Stimulated activated naive CD4-positive, alpha-beta T cell treated with Interleukin-2 at 50 U/mL for 16 hours (primary cell): ENCODE measurements around the gene SEMA3D.
"Not testable (repeated sequence)": the region's sequence is repeated elsewhere in the genome, so short reads cannot be mapped to it uniquely, and the experiment has no call there.

Source experiments
- DNase-seq: peaks from one replicate; lab custom pipeline; 2025; lab: John Stamatoyannopoulos, UW

Gene SEMA3D

GRCh38 chr7:85031475-85031874, 155.4 kb downstream of the SEMA3D start:
- DNase-seq: no peak

GRCh38 chr7:85030893-85031292, 156.0 kb downstream of the SEMA3D start:
- DNase-seq: no peak

DNA sequence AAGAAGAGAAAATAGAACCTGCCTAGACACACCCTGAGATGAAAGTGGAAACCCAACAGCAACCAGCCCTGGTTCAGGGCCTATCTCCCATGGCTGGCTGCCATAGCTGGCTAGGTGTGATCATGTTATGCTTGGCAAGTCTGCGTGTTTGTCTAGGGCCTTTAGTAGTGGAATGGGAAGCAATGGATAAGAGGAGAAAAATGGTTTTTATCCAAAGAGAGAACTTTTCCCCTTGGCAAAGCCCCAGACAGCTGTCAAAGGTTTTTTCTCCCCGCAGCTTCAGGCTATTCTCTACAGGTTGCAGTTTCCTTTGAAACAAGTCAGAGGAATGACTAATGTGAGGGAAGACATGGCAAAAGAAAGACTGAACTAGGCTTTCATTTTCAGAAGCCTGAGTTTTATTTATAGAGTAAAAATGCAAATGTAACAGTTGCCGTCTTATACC, 161.5 kb downstream of the SEMA3D start:
- no peak for DNase-seq

DNA sequence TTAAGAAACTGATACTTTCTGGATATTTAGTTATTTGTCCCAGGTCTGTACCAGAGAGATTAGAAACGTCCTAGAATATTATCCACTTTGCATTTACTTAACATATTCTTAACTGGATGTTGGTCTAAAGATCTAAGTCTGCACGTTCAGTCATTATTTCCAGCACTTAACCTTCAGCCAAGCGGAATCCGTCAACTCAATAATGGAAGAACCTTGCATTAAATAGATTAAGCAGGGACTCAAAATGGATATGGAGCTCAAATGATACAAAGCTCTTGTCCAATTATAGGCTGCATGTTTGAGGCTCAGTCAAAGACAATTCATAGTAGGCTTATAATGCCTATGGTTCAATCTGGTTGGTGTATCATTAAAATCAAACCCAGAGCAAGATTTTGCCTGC, 162.9 kb downstream of the SEMA3D start:
- DNase-seq: no peak

GRCh38 chr7:85023066-85023712, 163.7 kb downstream of the SEMA3D start:
- no peak for DNase-seq

GRCh38 chr7:85022064-85022697, 164.7 kb downstream of the SEMA3D start:
- DNase-seq: no peak

DNA sequence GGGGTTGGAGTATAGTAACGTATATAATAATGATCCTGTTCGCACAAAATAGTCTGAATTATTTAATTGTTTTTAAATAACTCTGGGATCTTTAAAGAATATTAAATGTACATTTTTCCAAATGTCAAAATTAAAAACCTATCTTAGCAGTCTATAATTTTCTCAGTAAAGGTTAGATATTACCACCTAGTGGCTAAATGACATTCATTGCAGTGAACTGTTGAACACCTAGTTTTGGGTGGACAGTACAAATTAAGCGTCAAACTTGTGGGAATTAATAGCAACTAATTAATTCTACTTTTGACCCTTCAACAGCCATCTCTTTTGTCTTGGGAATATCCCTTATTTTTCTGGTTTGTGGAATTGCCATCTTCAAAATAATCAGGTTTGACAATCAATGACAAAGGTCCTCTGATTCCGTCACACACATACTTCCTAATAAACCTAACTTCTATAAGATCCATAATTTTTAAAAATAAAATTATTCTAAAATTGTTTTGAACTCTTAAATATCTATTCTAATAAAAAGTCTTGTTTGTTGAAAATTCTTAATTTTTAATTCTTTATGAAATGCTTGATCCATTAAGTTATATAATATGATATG, 165.7 kb downstream of the SEMA3D start:
- no peak for DNase-seq

DNA sequence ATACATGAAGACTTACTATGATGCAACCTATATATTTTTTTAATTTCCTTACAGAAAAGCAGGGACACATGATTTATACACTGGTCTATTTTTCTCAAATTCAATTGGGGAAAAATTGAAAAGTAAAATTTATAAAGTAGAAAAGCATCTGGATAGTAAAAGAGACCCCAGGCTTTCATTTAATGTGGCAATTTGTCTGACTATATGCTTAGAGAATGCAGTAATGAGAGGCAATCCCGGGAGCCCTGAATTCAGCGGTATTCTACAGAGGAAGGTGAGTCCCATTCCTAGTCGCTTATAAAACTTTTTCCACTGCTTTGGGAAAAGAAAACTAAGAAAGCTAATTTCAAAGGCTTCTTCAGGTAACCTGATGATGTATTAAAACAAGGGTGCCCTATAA, 167.1 kb downstream of the SEMA3D start:
- DNase-seq: no peak

DNA sequence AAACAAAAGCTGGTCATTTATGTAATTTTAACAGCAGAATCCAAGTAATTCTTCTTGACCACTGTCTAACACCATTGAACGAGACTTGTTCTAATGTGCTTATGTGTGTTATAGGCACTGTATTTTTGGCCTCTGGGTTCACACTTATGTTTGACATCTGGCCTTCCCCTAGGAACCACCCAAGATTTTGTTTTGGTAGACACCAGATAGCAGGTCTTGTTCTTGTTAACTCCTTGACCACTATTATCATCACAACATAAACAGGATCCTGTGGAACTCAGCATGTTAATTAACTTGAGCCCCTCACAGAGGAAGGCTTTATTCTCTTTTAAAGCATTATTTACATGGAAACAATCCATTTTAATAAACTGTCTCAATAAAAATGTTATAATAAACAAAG, 167.7 kb downstream of the SEMA3D start:
- no peak for DNase-seq

DNA sequence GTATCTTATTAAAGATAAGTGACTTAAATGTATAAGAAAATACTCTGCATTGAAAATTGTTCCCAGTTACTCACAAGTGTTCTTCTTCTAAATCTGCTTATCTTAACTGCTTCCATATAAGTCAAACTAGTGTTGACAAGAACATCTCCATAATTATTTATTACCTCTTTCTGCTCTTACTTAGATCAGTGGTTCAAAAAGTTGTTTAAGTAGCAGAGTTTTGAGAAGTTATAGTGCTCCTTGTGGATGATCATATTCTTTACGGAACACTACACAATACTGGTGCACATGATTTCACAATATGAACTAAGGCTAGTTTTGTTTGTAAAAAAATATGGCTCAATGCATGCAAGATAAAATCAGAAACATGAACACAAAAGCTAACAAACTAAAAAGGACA, 168.4 kb downstream of the SEMA3D start:
- DNase-seq: no peak

- no peak for DNase-seq
Observed at GRCh38 chr7:85016286-85016685, 170.6 kb downstream of the SEMA3D start.

- DNase-seq: no peak
Observed at GRCh38 chr7:85014936-85015660, 171.8 kb downstream of the SEMA3D start.

- no peak for DNase-seq
Observed at GRCh38 chr7:85011127-85011526, 175.7 kb downstream of the SEMA3D start.

- DNase-seq: no peak
Observed at GRCh38 chr7:85010306-85010705, 176.6 kb downstream of the SEMA3D start.

GRCh38 chr7:85006754-85007153, 180.1 kb downstream of the SEMA3D start:
- DNase-seq: no peak

DNA sequence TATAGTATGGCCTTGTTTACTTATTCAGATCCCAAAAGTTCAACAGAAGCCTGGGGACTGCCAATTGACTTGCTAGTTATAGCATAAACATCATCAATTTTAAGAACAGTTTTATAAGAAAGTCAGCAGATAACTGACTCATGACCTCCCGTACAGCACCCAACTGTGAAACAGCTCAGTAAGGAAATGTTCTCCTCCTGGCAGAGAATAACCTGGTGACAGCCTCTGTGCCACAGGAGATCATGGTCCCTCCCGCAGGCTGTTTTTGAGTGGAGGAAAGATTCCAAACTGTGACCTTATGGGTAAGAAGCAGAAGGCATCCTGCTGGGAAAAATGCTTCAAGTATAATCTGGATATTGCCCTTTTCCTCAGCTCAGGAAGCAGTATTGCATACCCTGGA, 182.5 kb downstream of the SEMA3D start:
- DNase-seq: no peak

GRCh38 chr7:85001495-85002345, 185.1 kb downstream of the SEMA3D start:
- no peak for DNase-seq

DNA sequence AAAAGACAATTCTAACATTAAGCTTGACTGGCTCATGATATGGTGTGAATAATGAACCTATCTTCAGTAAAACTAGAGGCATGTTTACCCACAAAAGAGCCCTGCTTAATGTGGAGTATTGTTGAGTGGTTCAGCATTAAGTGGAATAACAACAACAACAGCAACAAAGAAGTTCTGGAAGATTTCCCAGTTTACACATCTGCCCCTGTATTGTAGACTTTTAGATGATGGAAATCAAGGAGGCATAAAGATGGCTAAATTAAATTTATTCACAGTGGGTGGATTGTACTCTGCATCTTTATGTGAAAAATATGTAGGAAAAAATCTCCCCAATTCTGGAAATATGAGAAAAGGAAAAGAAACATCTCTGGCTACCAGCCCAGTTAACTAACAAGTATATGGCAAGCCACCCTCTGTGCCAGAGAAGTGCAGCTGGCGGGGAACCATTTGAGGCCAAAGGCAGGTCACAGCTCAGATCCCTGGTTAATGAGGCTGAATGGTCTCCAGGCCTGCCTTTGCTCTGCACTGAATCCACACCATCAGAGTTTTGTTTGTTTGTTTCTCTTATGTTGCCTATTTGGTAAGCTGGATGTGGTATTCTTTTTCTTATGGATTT, 186.0 kb downstream of the SEMA3D start:
- no peak for DNase-seq

DNA sequence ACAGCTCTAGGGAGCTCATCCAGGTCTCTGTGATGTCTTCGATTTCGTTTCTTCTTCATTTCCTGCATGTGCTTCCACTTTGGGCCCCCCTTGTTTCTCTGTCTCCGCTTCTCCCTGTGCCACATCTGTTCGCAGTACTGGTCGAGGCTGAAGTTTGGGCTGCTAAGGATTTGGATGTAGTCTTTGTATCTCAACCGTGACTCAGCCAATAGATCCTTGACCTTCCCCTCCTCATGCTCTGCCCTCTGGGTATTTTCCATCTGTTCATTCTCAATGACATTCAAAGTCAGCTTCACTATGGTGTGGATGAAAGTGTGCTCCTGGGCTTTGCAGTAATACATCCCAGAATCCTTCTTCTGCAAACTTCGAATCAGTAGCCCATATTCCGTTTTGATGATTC, 187.4 kb downstream of the SEMA3D start:
- DNase-seq: no peak

DNA sequence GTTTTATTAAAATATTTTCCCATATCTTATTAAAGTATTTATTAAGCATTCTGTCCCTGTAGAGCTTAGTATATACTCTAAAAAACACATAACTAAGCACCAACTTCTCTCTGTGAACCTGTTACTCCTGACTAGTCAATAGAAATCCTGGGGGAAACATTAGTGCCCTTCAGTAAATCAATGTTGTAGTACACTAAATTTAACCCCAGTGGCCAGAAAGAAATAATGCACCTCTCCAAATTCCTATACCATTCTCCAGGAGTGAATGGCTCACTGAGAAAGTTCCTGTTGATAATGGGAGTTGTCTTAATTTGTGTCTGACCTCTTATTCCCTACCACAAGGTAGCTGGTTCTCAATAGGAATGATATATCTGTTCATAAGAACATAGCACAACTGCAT, 188.2 kb downstream of the SEMA3D start:
- DNase-seq: no peak

DNA sequence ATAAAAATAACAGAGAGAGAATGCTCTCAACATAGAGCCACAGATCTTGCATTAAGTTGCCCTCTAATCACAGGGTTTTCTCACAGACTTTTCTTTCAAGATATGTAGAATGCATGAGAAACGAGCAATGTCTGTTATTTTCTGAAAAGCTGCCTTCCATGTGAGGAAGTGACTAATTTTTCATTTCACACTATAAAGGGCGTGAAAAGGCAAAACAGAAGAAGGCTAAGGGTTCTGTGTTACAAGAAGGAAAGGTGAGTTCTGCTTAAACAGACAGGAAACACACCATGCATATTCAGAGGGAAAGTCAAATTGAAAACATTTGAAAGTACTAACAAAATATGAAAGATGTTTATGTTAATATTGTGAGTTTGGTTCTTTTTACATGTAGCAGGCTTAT, 189.2 kb downstream of the SEMA3D start:
- no peak for DNase-seq

DNA sequence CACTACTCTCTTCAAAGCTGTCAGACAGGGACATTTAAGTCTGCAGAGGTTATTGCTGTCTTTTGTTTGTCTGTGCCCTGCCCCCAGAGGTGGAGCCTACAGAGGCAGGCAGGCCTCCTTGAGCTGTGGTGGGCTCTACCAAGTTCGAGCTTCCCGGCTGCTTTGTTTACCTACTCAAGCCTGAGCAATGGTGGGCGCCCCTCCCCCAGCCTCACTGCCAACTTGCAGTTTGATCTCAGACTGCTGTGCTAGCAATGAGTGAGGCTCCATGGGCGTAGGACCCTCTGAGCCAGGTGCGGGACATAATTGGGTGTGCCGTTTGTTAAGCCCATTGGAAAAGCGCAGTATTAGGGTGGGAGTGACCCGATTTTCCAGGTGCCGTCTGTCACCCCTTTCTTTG, 193.9 kb downstream of the SEMA3D start:
- DNase-seq: not testable (repeated sequence)
